Measurements from ENCODE around the gene EXOC4.

The EXOC4 gene

GRCh38 chr7:133582766-133583523 lies 330.1 kb downstream of the EXOC4 start:
- no peak for DNase-seq

GRCh38 chr7:133583545-133584171 lies 330.8 kb downstream of the EXOC4 start:
- DNase-seq: no peak

DNA sequence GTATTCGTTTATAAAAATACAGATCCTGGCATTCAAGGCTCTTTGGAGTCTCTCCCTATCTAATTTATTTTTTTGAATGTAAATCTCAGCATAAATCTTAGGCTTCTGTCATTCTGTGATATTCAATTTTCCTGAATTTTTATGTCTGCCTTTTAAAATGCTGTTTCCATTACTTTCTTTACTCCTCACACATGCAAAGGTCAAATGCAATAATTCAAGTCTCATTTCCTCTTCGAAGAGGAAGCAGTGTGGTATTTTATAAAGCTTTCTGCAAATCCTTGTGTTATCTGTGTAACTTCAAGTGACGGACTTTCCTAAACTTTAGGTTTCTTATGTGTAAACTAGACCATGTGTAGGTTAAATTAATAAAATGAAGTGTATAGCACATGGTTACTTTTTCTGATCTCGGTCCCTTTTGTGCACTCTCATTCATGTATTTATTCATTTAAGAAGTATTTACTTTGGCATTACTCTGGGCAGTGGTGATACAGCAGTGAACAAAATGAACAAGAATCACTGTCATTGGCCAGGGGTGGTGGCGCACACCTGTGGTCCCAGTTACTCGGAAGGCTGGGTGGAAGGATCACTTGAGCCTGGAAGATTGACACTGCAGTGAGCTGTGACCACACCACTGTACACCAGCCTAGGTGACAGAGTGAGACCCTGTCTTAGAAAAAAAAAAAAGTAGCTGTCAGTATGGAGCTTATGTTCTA lies 332.2 kb downstream of the EXOC4 start:
- no peak for DNase-seq

DNA sequence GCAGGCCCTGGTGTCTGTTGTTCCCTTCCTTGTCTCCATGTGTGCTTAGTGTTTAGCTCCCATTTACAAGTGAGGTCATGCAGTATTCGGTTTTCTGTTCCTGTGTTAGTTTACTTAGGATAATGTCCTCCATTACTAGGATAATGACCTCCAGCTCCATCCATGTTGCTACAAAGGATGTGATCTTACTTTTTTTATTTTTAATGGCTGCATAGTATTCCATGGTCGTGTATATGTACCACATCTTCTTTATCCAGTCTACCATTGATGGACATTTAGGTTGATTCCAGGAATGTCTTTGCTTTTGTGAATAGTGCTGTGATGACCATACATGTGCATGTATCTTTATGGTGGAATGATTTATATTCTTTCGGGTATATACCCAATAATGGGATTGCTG lies 333.4 kb downstream of the EXOC4 start:
- no peak for DNase-seq

DNA sequence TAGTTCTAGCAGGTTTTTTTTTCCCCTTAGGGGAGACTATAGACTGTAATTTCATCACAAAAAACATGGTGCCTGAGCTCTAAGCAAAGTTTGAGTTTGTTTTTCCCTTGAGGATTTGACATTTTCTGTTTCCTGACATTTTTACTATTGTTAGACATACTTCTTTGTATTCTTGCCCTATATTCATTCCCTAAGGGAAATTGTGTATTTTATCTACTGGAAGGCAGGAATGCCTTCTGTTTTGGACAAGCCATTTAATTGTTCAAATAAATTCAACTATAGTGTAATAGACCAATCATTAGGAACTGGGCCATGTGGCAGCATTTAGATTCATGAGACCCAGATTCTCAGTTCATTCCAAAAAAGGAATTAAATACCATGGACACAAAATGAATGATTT lies 335.0 kb downstream of the EXOC4 start:
- no peak for DNase-seq

DNA sequence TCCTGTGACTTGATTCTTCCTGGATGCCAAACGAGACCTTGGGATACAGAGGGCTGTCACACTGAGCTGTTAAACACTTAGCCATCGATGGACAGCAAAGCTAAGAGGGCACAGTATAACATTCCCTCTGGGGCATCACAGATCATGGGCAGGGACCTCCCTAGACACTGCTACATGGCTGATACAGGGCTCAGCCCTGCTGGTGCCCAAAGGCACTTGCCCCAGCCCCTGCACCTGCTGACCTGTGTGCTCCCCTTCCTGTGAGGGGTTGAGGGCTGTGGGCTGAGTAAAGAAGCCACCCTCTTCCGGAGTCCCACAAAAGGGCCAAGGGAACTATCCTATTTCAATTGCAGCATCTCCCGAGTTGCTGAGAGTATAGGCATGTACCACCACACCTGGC lies 337.9 kb downstream of the EXOC4 start:
- DNase-seq: no peak

DNA sequence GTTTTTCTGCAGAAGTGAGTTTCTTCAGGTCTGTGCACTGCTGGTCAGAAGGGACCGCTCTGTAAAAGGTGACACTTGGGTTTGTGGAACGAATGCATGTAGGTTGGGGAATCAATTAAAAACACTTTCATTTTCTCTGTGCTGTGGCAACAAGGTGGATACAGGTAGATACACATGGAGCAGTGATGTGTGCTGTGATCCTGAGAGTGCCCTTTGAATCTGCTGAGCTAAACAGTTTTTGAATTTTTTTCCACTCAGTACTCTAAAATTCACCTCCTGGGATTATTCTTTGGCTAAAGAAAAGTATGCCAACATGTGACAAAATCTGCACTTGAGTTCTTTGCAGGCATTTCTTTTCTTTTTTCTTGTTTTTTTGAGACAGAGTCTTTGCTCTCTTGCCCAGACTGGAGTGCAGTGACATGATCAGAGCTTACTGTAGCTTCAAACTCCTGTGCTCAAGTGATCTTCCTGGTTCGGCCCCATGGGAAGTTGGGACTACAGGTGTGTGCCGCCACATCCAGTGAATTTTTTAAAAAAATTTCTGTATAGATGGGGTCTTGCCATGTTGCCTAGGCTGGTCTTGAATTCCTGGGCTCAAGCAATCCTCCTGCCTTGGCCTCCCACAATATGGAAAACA lies 338.9 kb downstream of the EXOC4 start:
- DNase-seq: no peak

- DNase-seq: no peak
These were observed 340.7 kb downstream of the EXOC4 start for GRCh38 chr7:133593561-133593960.

DNA sequence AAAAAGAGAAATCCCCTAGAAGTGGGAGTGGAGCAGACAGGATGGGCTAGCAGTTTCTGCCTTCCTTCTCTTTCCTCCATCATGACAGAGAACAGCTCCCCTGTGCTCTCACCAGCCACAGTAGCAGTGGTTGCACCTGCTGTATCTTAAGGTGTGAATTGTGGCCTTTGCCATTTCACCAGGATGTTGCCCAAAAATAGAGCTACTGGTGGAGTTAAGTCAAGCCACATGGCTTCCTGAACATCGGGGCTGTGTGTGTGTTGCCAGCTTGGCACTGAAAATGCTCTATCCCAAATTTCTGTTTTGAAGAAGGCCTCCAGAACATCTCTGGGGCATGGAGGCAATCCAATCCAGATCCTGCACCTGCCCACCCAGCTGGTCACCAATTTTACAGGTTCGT lies 348.7 kb downstream of the EXOC4 start:
- DNase-seq: no peak

DNA sequence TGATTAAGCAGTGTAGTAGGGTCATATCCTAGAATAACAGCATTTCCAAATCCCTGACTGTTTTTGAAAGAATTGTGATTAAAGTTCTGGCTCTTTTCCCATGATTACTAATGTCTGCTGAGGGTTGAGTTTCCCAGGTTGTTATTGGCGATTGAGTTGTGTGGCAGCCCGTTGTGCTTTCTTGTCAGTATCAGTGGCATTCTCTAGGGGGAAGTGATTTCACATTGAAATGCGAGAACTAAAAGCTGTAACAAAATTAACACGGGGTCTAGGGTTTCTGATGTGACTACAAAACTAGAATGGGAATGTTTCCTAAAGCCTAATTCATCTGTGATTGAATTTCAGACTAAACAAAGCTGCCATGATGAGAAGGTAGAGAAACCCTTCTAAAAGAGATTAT lies 349.4 kb downstream of the EXOC4 start:
- no peak for DNase-seq

DNA sequence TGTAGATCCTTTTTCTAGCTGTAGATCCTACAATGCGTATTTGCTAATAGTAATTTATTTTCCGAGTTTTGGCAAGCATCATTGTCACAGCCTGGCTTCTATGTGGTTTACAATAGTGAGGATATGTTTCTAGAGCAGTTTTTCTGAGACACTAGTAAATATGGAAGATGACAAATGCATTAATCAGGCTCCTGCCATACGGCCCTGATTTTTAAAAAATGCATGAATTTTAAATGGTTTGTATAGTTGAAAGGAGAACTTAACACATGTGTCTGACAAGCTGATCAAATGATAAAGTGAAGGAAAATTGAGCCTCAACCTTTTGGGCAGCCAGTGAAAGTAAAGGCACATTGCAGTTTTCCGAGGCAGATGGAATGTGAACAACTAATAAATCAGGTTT lies 354.1 kb downstream of the EXOC4 start:
- no peak for DNase-seq

DNA sequence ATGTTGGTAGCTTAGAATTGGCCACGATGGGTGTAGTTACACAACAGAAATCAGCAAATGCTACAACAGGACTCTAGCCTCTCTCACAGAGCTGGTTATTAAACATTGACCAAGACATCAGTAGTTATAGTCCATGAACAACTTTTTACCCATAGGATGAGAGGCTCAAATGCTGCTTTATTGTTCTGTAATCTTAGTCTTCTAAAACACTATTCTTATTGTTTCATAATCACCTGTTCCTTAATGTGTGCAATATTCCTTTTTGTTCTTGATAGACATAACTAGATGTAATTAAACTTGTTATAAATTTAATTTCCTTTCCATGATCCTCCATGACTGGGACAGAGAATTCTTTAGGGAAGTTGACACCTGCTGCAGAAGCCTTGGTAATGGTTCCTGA lies 356.9 kb downstream of the EXOC4 start:
- no peak for DNase-seq

GRCh38 chr7:133611955-133612354 lies 359.1 kb downstream of the EXOC4 start:
- no peak for DNase-seq

GRCh38 chr7:133613250-133613790 lies 360.4 kb downstream of the EXOC4 start:
- DNase-seq: no peak

DNA sequence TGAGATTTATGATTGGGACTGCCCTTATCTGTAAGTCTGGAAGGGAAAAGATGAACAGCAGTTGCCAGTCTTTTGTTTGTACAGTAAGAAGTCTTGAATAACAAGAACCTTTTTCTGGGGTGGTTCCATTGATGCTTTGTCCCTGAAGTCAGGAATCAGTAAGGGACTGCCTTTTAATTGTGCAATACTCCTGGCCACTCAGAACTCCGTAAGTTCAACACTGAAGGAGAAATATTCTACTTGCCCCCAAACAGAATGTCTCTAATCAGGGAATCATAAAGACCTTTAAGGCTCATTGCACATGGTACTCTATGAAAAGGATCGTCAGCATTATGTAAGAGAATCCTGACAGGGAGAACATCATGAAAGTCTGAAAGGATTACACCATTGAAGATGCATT lies 361.4 kb downstream of the EXOC4 start:
- DNase-seq: no peak

- DNase-seq: no peak
These were observed 366.1 kb downstream of the EXOC4 start for GRCh38 chr7:133618970-133619369.

DNA sequence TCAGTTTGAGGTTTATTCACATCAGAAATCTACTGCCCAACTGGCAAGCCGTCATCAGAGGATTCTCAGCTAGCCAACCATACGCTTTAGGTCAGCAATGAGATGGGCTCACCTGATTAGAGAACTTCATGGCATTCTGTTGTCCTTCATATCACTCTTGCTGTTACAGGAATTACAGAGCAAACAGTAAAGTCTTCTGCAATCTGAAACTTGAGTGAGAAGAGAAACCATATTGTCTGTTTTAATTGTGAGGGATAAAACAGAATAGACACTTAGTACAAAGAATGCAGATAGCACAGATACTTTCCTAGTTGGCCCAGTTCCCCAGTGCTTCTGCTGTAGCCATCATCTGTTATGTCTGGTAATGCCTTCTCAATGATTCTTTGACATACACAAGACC lies 366.6 kb downstream of the EXOC4 start:
- no peak for DNase-seq

DNA sequence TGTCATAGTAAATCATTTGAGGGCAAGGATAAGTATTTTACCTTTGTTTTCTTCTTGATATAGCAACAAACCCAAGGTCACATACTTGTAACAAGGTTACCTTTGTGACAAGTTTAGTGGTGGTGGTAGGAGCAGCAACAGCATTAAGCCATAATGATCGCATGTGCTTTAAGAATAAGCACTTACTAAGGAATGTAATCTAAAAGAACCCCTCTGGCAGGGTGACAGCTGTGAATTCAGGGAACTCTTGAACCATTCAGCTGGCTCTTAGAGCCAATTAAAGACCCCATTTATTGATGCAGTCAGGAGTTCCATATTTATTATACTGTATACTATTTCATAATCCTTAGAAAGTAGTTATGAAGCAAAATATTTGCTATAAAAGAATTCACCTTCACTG lies 370.8 kb downstream of the EXOC4 start:
- no peak for DNase-seq

DNA sequence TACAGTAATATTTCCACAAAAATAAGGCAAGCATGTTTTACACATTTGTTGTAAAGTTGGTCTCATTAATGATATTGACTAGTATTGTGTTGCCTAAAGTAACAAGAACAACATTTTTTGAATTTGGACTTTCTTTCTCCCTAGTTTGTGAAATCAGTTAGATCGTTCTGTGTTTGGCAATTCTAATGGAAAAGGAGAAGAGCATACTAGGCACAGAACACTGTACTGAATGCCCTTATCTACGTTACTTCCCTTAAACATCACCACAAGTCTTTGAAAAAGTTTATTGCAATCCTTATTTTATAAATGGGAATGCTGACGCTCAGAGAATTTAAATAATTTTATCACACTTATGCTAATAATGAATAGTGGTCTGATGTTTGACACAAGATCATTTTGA lies 372.2 kb downstream of the EXOC4 start:
- DNase-seq: no peak

GRCh38 chr7:133629701-133630100 lies 376.8 kb downstream of the EXOC4 start:
- DNase-seq: no peak

DNA sequence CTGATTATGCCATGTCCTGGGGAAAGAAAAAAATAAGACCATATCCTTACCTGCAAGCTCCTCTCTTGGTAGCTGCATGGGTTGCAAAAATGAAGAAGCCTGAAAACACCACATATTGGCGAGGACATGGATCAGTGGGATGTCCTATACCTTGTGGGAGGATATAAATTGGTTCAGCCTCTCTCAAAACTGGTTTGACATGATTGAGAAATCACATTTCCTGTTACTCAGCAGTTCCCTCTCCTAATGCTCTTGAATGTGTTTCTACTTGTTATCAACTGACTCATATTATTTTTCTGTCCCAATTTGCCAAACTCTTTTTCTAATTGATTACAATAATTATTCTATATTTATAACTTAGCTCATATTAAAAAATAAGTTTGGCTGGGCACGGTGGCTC lies 380.2 kb downstream of the EXOC4 start:
- DNase-seq: no peak

GRCh38 chr7:133635541-133635940 lies 382.7 kb downstream of the EXOC4 start:
- DNase-seq: no peak

DNA sequence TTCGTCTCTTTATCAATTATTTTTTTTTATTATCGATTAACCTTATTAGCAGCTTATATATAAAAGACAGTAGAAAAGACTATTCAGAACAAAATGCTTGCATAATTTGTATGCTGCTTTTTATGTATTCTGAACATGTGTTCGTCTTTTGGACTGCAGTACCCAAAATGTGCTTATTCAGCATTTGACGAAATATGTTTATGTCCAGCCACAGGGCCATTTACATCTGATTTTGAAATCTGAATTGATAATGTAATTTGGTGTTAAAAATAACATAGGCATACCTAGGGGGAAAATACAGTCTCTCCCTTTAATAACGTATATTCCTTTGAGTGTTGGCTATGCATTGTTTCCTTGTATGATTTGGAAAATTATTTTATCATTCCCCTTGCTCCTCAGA lies 386.0 kb downstream of the EXOC4 start:
- no peak for DNase-seq

GRCh38 chr7:133641436-133641835 lies 388.6 kb downstream of the EXOC4 start:
- DNase-seq: no peak

Measured in NCI-H2029 (cell line).